Endodermal cell (in vitro differentiated cells): ENCODE data around the gene ERBIN. TPM values are rescaled to one million over a fixed set of nuclear protein-coding genes. Genes with fewer than 3 reads are reported as not detected.

ENCODE experiments used
- DNase-seq: peaks from one replicate; pipeline ENCODE4 v3.0.0-alpha.2; 2017
- H3K27ac ChIP-seq: 2 replicates; pipeline ENCODE4 v1.5.1; 2013; ENCODE audit warnings: mild to moderate bottlenecking, low read depth, low read length, moderate library complexity
- H3K27me3 ChIP-seq: 2 replicates; pipeline ENCODE4 v1.6.1; 2013; ENCODE audit warnings: mild to moderate bottlenecking, low read length, moderate library complexity; ENCODE audit not compliant: insufficient read depth, control insufficient read depth, poor library complexity, severe bottlenecking
- H3K36me3 ChIP-seq: 2 replicates; pipeline ENCODE4 v1.7.0; 2013; ENCODE audit warnings: mild to moderate bottlenecking, low read length, moderate library complexity; ENCODE audit not compliant: control insufficient read depth, insufficient read depth
- H3K4me1 ChIP-seq: one replicate; pipeline ENCODE4 v1.7.0; 2013; ENCODE audit warnings: low read length; ENCODE audit not compliant: control insufficient read depth, insufficient read depth
- H3K4me3 ChIP-seq: 2 replicates; pipeline ENCODE4 v1.5.1; 2013; ENCODE audit warnings: mild to moderate bottlenecking, low read length, moderate library complexity
- H3K9ac ChIP-seq: 2 replicates; pipeline ENCODE4 v1.6.1; 2013; ENCODE audit warnings: mild to moderate bottlenecking, low read length, moderate library complexity; ENCODE audit not compliant: poor library complexity, severe bottlenecking; ENCODE audit errors: extremely low read depth
- H3K9me3 ChIP-seq: 2 replicates; pipeline ENCODE4 v1.6.1; 2013; ENCODE audit warnings: mild to moderate bottlenecking, low read length, moderate library complexity; ENCODE audit not compliant: control insufficient read depth
- H3K27ac Mint-ChIP-seq: 2 replicates; pipeline ENCODE4 v1.8.0; 2020; ENCODE audit warnings: mixed read lengths
- H3K27me3 Mint-ChIP-seq: 2 replicates; pipeline ENCODE4 v1.8.0; 2021; ENCODE audit warnings: mild to moderate bottlenecking, mixed read lengths; ENCODE audit not compliant: insufficient read depth
- H3K36me3 Mint-ChIP-seq: 2 replicates; pipeline ENCODE4 v1.8.0; 2020; ENCODE audit warnings: low read depth, mixed read lengths
- H3K4me1 Mint-ChIP-seq: 2 replicates; pipeline ENCODE4 v1.8.0; 2020; ENCODE audit warnings: mixed read lengths
- H3K4me3 Mint-ChIP-seq: 2 replicates; pipeline ENCODE4 v1.8.0; 2020; ENCODE audit warnings: mild to moderate bottlenecking, moderate library complexity, mixed read lengths
- H3K9me3 Mint-ChIP-seq: 2 replicates; pipeline ENCODE4 v1.8.0; 2020; ENCODE audit warnings: mild to moderate bottlenecking, mixed read lengths
- WGBS, 2 experiments: methylation state at CpG; one replicate each; pipeline versions ENCODE4 v1.1.5 to v1.1.7; 2013; ENCODE audit warnings: missing lambda C conversion rate in 2 of 2, mixed read lengths in 1 of 2; ENCODE audit not compliant: insufficient coverage in 1 of 2, insufficient read length in 1 of 2; 5-methylcytosine and 5-hydroxymethylcytosine counted together
- total RNA-seq, 2 donors: library from RNA; stranded (reverse); fragmentation: NEBNext Ultra II Directional in 1 of 2; extraction: Animal tissue kit (Norgen Biotek cat#: 25700) in 1 of 2; gene quantifications; 2 replicates in 1 of 2; 3 replicates in 1 of 2; pipeline ENCODE4 v1.2.1, GENCODE V29; 2021
- TF ChIP-seq, protein P1 (sequence below): fragments of 200-600 bp; sonication (generic); conservative IDR thresholded peaks from 2 replicates; pipeline ENCODE4 v1.5.0; 2021; ENCODE audit warnings: antibody characterized with exemption, mild to moderate bottlenecking

ERBIN gene
- total RNA-seq, 2 donors from 2014 or later, result 51.8 to 54.4 TPM

DNA sequence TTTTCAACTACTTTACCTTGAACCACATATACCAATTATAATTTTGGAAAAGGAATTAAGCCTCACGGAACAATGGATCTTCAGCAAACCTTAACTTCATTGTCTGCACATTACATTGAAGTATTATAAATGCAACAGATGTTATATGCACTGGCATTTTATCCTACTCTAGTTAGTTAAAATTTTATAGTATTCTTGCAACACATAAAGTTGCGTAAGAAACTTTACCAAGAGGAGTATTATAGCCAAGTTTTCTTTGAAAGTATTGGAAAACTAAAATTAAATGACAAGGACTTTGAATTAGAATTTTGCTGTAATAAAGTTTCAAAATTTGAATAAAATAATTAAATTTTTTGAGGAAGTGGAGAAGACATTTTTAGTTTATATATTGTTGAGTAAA is 154.3 kb downstream of the ERBIN start:
- WGBS, 2 experiments, result 100% methylated on average over 1 to 2 of the region's 2 CpGs
- DNase-seq, result no peak
- Histone ChIP-seq H3K27ac (no peak overlapping the region), H3K27me3 (no peaks in the 10 kb centered on the region), H3K9ac (no peak overlapping the region), H3K9me3 (no peaks in the 10 kb centered on the region), H3K4me3 (no peak overlapping the region), H3K4me1 (no peaks in the 10 kb centered on the region), H3K36me3 (peaks cover 56% of the 10 kb centered on the region)
- TF ChIP-seq, protein P1, sequence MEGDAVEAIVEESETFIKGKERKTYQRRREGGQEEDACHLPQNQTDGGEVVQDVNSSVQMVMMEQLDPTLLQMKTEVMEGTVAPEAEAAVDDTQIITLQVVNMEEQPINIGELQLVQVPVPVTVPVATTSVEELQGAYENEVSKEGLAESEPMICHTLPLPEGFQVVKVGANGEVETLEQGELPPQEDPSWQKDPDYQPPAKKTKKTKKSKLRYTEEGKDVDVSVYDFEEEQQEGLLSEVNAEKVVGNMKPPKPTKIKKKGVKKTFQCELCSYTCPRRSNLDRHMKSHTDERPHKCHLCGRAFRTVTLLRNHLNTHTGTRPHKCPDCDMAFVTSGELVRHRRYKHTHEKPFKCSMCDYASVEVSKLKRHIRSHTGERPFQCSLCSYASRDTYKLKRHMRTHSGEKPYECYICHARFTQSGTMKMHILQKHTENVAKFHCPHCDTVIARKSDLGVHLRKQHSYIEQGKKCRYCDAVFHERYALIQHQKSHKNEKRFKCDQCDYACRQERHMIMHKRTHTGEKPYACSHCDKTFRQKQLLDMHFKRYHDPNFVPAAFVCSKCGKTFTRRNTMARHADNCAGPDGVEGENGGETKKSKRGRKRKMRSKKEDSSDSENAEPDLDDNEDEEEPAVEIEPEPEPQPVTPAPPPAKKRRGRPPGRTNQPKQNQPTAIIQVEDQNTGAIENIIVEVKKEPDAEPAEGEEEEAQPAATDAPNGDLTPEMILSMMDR, result no peak
- H3K27me3 Mint-ChIP-seq, result no peaks in the 10 kb centered on the region
- H3K4me3 Mint-ChIP-seq, result no peak overlapping the region
- no peaks in the 10 kb centered on the region for H3K4me1 Mint-ChIP-seq
- no peaks in the 10 kb centered on the region for H3K9me3 Mint-ChIP-seq
- peaks cover 23% of the 10 kb centered on the region for H3K36me3 Mint-ChIP-seq
- H3K27ac Mint-ChIP-seq, result no peak overlapping the region

DNA sequence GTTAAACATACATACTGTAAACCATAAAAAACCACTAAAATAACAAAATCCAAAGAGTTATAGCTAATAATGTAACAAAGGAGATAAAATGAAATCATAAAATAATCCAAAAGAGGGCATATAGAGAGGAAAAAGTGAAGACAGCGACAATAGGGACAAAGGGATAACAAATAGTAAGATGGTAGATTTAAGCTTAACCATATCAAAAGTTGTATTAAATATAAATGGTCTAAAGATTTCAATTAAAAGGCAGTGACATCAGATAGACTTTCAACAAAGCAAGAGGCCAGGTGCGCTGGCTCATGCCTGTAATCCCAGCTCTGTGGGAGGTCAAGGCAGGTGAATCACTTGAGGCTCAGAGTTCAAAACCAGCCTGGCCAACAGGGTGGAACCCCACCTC is 163.0 kb downstream of the ERBIN start:
- TF ChIP-seq, protein P1, result no peak
- Histone ChIP-seq H3K4me3 (peak overlapping the region; percentile 27), H3K4me1 (peaks cover 5% of the 10 kb centered on the region), H3K27ac (no peak overlapping the region), H3K9ac (no peak overlapping the region), H3K36me3 (peaks cover 17% of the 10 kb centered on the region), H3K9me3 (peaks cover 40% of the 10 kb centered on the region), H3K27me3 (no peaks in the 10 kb centered on the region)
- Mint-ChIP-seq H3K9me3 (peaks cover 21% of the 10 kb centered on the region), H3K4me3 (no peak overlapping the region), H3K27ac (no peak overlapping the region), H3K27me3 (no peaks in the 10 kb centered on the region), H3K4me1 (no peaks in the 10 kb centered on the region), H3K36me3 (peaks cover 23% of the 10 kb centered on the region)
- no peak for DNase-seq
- 86 to 100% methylated on average over 1 to 2 of the region's 2 CpGs for WGBS, 2 experiments

DNA sequence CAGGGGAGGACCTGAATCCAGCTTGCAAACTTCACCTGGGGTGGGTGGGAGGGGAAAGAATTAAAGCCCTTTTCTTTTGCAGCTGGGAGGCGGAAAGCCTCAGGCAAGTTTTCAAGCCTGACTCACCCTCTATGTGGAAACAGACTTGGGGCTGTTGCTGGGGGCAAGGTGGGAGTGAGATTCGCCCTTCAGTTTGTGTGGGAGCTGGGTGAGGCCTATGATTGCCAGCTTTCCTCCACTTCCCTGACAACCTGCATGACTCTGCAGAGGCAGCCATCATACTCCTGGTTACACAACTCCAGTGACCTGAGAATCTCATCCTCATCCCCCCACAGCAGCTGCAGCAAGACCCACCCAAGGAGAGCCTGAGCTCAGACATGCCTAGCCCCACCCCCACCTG is 174.5 kb downstream of the ERBIN start:
- no peak overlapping the region for H3K4me3 Mint-ChIP-seq
- no peaks in the 10 kb centered on the region for H3K4me1 Mint-ChIP-seq
- H3K36me3 Mint-ChIP-seq, result peaks cover 2% of the 10 kb centered on the region
- H3K27me3 ChIP-seq, result no peaks in the 10 kb centered on the region
- no peak overlapping the region for H3K9ac ChIP-seq
- peaks cover 57% of the 10 kb centered on the region for H3K9me3 Mint-ChIP-seq
- no peaks in the 10 kb centered on the region for H3K36me3 ChIP-seq
- no peak overlapping the region for H3K4me3 ChIP-seq
- DNase-seq, result no peak
- TF ChIP-seq, protein P1, result no peak
- peaks cover 54% of the 10 kb centered on the region for H3K9me3 ChIP-seq
- 94 to 100% methylated on average over 1 to 2 of the region's 2 CpGs for WGBS, 2 experiments
- no peak overlapping the region for H3K27ac Mint-ChIP-seq
- peaks cover 4% of the 10 kb centered on the region for H3K27me3 Mint-ChIP-seq
- no peak overlapping the region for H3K27ac ChIP-seq
- no peaks in the 10 kb centered on the region for H3K4me1 ChIP-seq
